ENCODE data around the gene TKT. TPM values are rescaled to one million over a fixed set of nuclear protein-coding genes. Genes with fewer than 3 reads are reported as not detected.

TKT gene
- total RNA-seq, 3 donors from 2014 or later (not counting 1 experiment from before 2014, with no cell fraction given) = 82.9 to 126 (median 107) TPM

DNA sequence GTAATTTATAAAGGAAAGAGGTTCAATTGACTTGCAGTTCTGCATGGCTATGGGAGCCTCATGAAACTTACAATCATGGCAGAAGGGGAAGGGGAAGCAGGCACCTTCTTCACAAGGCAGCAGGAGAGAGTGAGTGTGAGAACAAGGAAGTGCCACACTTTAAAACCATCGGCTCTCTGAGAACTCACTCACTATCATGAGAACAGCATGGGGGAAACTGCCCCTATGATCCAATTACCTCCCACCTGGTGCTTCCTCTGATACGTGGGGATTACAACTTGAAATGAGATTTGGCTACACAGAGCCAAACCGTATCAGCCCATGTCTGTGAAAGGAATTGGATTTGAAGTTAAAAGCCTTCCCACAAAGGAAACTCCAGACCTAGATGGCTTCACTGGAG is 39.1 kb downstream of the TKT start:
- no peak for ATAC-seq
- no peak for DNase-seq
- Histone ChIP-seq H3K9me3 (ENCODE audit: control insufficient read depth, insufficient read depth, low read length) (no peaks in the 10 kb centered on the region), H3K4me1 (ENCODE audit: control insufficient read depth, insufficient read depth, low read length) (no peaks in the 10 kb centered on the region), H3K27ac (ENCODE audit: low read length) (no peak overlapping the region), H3K27me3 (ENCODE audit: control insufficient read depth, insufficient read depth, low read length) (no peaks in the 10 kb centered on the region), H3K36me3 (ENCODE audit: control insufficient read depth, insufficient read depth, low read length) (no peaks in the 10 kb centered on the region), H3K4me3 (ENCODE audit: low read length) (no peak overlapping the region)
- Mint-ChIP-seq H3K27ac (no peak overlapping the region), H3K27me3 (ENCODE audit: low read depth in 2 of 2) (no peaks in the 10 kb centered on the region), H3K9me3 (no peaks in the 10 kb centered on the region), H3K4me1 (peaks cover 3 to 5% of the 10 kb centered on the region in 2 donors), H3K36me3 (no peaks in the 10 kb centered on the region), H3K4me3 (no peak overlapping the region)
- TF ChIP-seq, protein P1, sequence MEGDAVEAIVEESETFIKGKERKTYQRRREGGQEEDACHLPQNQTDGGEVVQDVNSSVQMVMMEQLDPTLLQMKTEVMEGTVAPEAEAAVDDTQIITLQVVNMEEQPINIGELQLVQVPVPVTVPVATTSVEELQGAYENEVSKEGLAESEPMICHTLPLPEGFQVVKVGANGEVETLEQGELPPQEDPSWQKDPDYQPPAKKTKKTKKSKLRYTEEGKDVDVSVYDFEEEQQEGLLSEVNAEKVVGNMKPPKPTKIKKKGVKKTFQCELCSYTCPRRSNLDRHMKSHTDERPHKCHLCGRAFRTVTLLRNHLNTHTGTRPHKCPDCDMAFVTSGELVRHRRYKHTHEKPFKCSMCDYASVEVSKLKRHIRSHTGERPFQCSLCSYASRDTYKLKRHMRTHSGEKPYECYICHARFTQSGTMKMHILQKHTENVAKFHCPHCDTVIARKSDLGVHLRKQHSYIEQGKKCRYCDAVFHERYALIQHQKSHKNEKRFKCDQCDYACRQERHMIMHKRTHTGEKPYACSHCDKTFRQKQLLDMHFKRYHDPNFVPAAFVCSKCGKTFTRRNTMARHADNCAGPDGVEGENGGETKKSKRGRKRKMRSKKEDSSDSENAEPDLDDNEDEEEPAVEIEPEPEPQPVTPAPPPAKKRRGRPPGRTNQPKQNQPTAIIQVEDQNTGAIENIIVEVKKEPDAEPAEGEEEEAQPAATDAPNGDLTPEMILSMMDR (IDR thresholded peaks at IDR 0.05) = no peak
- 84% methylated on average over 3 of the region's 3 CpGs for WGBS (ENCODE audit: insufficient coverage)
- intact Hi-C loops (cut with micrococcal nuclease) = no loop called here

DNA sequence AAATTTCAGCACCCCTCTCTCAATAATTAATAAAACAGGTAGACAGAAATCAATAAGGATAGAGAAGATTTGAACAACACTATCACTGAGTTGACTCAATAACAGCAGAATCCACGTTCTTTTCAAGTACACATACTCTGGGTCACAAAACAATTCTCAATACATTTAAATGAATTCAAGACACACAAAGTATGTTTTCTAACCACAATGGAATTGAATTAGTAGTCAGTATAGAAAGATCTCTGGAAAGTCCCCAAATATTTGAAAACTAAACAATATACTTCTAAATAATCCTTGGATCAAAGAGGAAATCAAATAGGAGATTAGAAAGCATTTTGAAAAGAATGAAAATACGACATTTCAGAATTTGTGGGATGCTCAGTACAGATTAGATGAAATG is 40.0 kb downstream of the TKT start:
- Histone ChIP-seq H3K27ac (ENCODE audit: low read length) (no peak overlapping the region), H3K4me3 (ENCODE audit: low read length) (no peak overlapping the region), H3K36me3 (ENCODE audit: control insufficient read depth, insufficient read depth, low read length) (no peaks in the 10 kb centered on the region), H3K27me3 (ENCODE audit: control insufficient read depth, insufficient read depth, low read length) (no peaks in the 10 kb centered on the region), H3K9me3 (ENCODE audit: control insufficient read depth, insufficient read depth, low read length) (no peaks in the 10 kb centered on the region), H3K4me1 (ENCODE audit: control insufficient read depth, insufficient read depth, low read length) (no peaks in the 10 kb centered on the region)
- DNase-seq (no peak), ATAC-seq (no peak)
- H3K9me3 Mint-ChIP-seq = no peaks in the 10 kb centered on the region
- H3K4me1 Mint-ChIP-seq = peaks cover 3 to 5% of the 10 kb centered on the region in 2 donors
- WGBS (ENCODE audit: insufficient coverage) = no CpG with 5 or more reads among the region's 2 CpGs
- H3K4me3 Mint-ChIP-seq = no peak overlapping the region
- H3K27me3 Mint-ChIP-seq (ENCODE audit: low read depth in 2 of 2) = no peaks in the 10 kb centered on the region
- TF ChIP-seq, protein P1 (IDR thresholded peaks at IDR 0.05) = no peak
- H3K36me3 Mint-ChIP-seq = no peaks in the 10 kb centered on the region
- intact Hi-C loops (cut with micrococcal nuclease) = no loop called here
- no peak overlapping the region for H3K27ac Mint-ChIP-seq

DNA sequence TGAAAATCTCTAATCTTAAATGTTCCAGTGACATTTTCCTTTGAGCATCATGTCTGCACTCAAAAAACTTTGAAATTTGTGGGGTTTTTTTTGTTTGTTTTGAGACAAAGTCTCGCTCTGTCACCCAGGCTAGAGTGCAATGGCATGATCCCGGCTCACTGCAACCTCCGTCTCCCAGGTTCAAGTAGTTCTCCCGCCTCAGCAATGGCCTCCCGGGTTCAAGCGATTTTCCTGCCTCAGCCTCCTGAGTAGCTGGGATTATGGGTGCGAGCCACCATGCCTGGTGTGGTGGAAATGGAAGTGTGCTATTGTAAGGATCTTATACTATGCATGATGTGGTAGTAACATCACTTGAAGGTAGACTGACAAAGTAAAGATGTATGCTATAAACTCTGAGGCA is 42.5 kb downstream of the TKT start:
- Histone ChIP-seq H3K27me3 (ENCODE audit: control insufficient read depth, insufficient read depth, low read length) (no peaks in the 10 kb centered on the region), H3K36me3 (ENCODE audit: control insufficient read depth, insufficient read depth, low read length) (no peaks in the 10 kb centered on the region), H3K9me3 (ENCODE audit: control insufficient read depth, insufficient read depth, low read length) (peaks cover 3% of the 10 kb centered on the region), H3K27ac (ENCODE audit: low read length) (no peak overlapping the region), H3K4me3 (ENCODE audit: low read length) (no peak overlapping the region), H3K4me1 (ENCODE audit: control insufficient read depth, insufficient read depth, low read length) (no peaks in the 10 kb centered on the region)
- no peak overlapping the region for H3K27ac Mint-ChIP-seq
- intact Hi-C loops (cut with micrococcal nuclease) = no loop called here
- no peak for DNase-seq
- TF ChIP-seq, protein P1 (IDR thresholded peaks at IDR 0.05) = no peak
- peaks cover 0 to 3% of the 10 kb centered on the region in 2 donors for H3K9me3 Mint-ChIP-seq
- no peaks in the 10 kb centered on the region for H3K27me3 Mint-ChIP-seq (ENCODE audit: low read depth in 2 of 2)
- no peaks in the 10 kb centered on the region for H3K36me3 Mint-ChIP-seq
- no peak overlapping the region for H3K4me3 Mint-ChIP-seq
- ATAC-seq = no peak
- 92% methylated on average over 7 of the region's 7 CpGs for WGBS (ENCODE audit: insufficient coverage)
- no peaks in the 10 kb centered on the region for H3K4me1 Mint-ChIP-seq
